Measurements from ENCODE around the gene ARRDC5.

GRCh38 chr19:4909897-4910593, 7.3 kb upstream of the ARRDC5 start:
- TF ChIP-seq POLR2A (IDR thresholded peaks at IDR 0.05; ENCODE audit: low read length): peak; percentile 4
- no peak for TF ChIP-seq GATA1 (IDR thresholded peaks at IDR 0.05; ENCODE audit: low read depth, low read length)

Data from erythroblast (primary cell).